ENCODE results near the gene SIRPB2. TPM values are rescaled to one million over a fixed set of nuclear protein-coding genes. Genes with fewer than 3 reads are reported as not detected.

The SIRPB2 gene
- total and polyA plus RNA-seq, 9 donors, result 0.88 to 3.8 (median 1.4) TPM

DNA sequence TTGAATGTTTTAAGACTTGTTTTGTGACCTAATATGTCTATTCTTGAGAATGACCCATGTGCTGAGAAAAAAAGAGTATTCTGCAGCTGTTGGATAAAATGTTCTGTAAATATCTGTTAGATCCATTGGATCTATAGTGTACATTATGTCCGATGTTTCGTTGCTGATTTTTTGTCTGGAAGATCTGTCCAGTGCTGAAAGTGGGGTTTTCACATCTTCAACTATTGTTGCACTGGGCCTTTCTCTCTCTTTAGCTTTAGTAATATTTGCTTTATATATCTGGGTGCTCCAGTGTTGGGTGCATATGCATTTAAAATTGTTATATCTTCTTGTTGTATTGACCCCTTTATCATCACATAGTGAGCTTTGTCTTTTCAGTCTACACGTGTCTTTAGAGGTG lies 5.7 kb upstream of the SIRPB2 start:
- Histone ChIP-seq H3K4me3 (no peak overlapping the region), H3K9me3 (no peaks in the 10 kb centered on the region), H3K4me1 (ENCODE audit: insufficient read depth) (no peaks in the 10 kb centered on the region), H3K36me3 (no peaks in the 10 kb centered on the region), H3K27ac (no peak overlapping the region), H3K27me3 (no peaks in the 10 kb centered on the region)
- no peak for DNase-seq
- TF ChIP-seq POLR2A (IDR thresholded peaks at IDR 0.05) (no peak), CTCF (IDR thresholded peaks at IDR 0.05) (no peak), EP300 (IDR thresholded peaks at IDR 0.05) (no peak)
- 74 to 81% (median 76%) methylated on average over 2 to 3 of the region's 3 CpGs for WGBS, 3 donors
- intact Hi-C loops (cut with DNase I), result no loop called here

- WGBS, 3 donors, result 17 to 33% (median 27%) methylated on average over 3 of the region's 3 CpGs
- no peak for DNase-seq
- H3K27ac ChIP-seq, result no peak overlapping the region
- intact Hi-C loops (cut with DNase I), result no loop called here
- H3K36me3 ChIP-seq, result no peaks in the 10 kb centered on the region
- H3K27me3 ChIP-seq, result no peaks in the 10 kb centered on the region
- TF ChIP-seq CTCF (IDR thresholded peaks at IDR 0.05) (no peak), POLR2A (IDR thresholded peaks at IDR 0.05) (no peak), EP300 (IDR thresholded peaks at IDR 0.05) (no peak)
- no peaks in the 10 kb centered on the region for H3K4me1 ChIP-seq (ENCODE audit: insufficient read depth)
- no peaks in the 10 kb centered on the region for H3K9me3 ChIP-seq
- no peak overlapping the region for H3K4me3 ChIP-seq
These were observed 3.2 kb upstream of the SIRPB2 start for GRCh38 chr20:1494436-1494835.

GRCh38 chr20:1493536-1493935 lies 2.3 kb upstream of the SIRPB2 start:
- TF ChIP-seq EP300 (IDR thresholded peaks at IDR 0.05) (no peak), CTCF (IDR thresholded peaks at IDR 0.05) (no peak), POLR2A (IDR thresholded peaks at IDR 0.05) (no peak)
- no peaks in the 10 kb centered on the region for H3K36me3 ChIP-seq
- 54 to 77% (median 73%) methylated on average over 1 of the region's 1 CpG for WGBS, 3 donors

GRCh38 chr20:1491860-1492642 lies 831 bp upstream of the SIRPB2 start:
- 46 to 70% (median 66%) methylated on average over 2 of the region's 2 CpGs for WGBS, 3 donors
- Histone ChIP-seq H3K27me3 (no peaks in the 10 kb centered on the region), H3K9me3 (no peaks in the 10 kb centered on the region), H3K36me3 (no peaks in the 10 kb centered on the region), H3K27ac (no peak overlapping the region), H3K4me3 (no peak overlapping the region), H3K4me1 (ENCODE audit: insufficient read depth) (no peaks in the 10 kb centered on the region)
- no peak for TF ChIP-seq CTCF (IDR thresholded peaks at IDR 0.05)
- no peak for TF ChIP-seq POLR2A (IDR thresholded peaks at IDR 0.05)
- no peak for TF ChIP-seq EP300 (IDR thresholded peaks at IDR 0.05)
- intact Hi-C loops (cut with DNase I), result no loop called here
- no peak for DNase-seq

More at GRCh38 chr20:1493536-1493935, 2.3 kb upstream of the SIRPB2 start:
- no peak for DNase-seq
- intact Hi-C loops (cut with DNase I), result no loop called here
- Histone ChIP-seq H3K27me3 (no peaks in the 10 kb centered on the region), H3K9me3 (no peaks in the 10 kb centered on the region), H3K4me3 (no peak overlapping the region), H3K4me1 (ENCODE audit: insufficient read depth) (no peaks in the 10 kb centered on the region), H3K27ac (no peak overlapping the region)
